IMR-90 (cell line): Measurements from ENCODE around the gene ZBTB24. TPM values are rescaled to one million over a fixed set of nuclear protein-coding genes. Genes with fewer than 3 reads are reported as not detected.

Experiments
- ATAC-seq: fragments of 200-7000 bp; cut with Tn5 transposase; 2 replicates; pipeline ENCODE4 v1.9.1; 2020; ENCODE audit warnings: low read depth, mild to moderate bottlenecking, moderate library complexity
- BruUV-seq: library from RNA; stranded (reverse); fragments of 400-500 nt; replicated peaks from 2 replicates; lab custom pipeline; 2021; lab: Mats Ljungman, UMichigan
- CTCF ChIA-PET: fragments of 300-600 bp; formaldehyde crosslinking; extraction: SDS; loops from one replicate; lab custom pipeline; 2021; ENCODE audit warnings: antibody characterized with exemption; lab: Yijun Ruan, JAX
- POLR2A ChIA-PET: fragments of 300-600 bp; sonication (Branson Sonifier 250); formaldehyde crosslinking; loops from one replicate; lab custom pipeline; 2022; ENCODE audit warnings: antibody characterized with exemption; ENCODE audit not compliant: unreplicated experiment; lab: Charles Lee
- DNase-seq: peaks from one replicate; pipeline ENCODE4 v3.0.0; 2013
- H2AFZ ChIP-seq: replicated peaks from 2 replicates; pipeline ENCODE3; 2013; ENCODE audit warnings: low read length, mild to moderate bottlenecking; ENCODE audit not compliant: poor library complexity
- H2AK5ac ChIP-seq: 2 replicates; pipeline ENCODE4 v1.6.1; 2013; ENCODE audit warnings: low read depth, low read length, inconsistent platforms
- H2AK9ac ChIP-seq: replicated peaks from 2 replicates; pipeline ENCODE3; 2013; ENCODE audit warnings: mild to moderate bottlenecking, low read depth, low read length, moderate library complexity; ENCODE audit not compliant: poor library complexity
- H2BK120ac ChIP-seq: 2 replicates; pipeline ENCODE4 v1.6.1; 2013; ENCODE audit warnings: low read depth, low read length, inconsistent platforms
- H2BK15ac ChIP-seq: 3 replicates; pipeline ENCODE4 v1.6.1; 2013; ENCODE audit warnings: low read depth, low read length, inconsistent platforms
- H2BK20ac ChIP-seq: 2 replicates; pipeline ENCODE4 v1.6.1; 2013; ENCODE audit warnings: low read depth, mild to moderate bottlenecking, inconsistent platforms, low read length, moderate library complexity
- H2BK5ac ChIP-seq: 2 replicates; pipeline ENCODE4 v1.6.1; 2013; ENCODE audit warnings: mild to moderate bottlenecking, low read depth, low read length, inconsistent platforms; ENCODE audit not compliant: poor library complexity, severe bottlenecking
- H3K14ac ChIP-seq: replicated peaks from 2 replicates; pipeline ENCODE4 v1.6.1; 2013; ENCODE audit warnings: low read depth, low read length, inconsistent platforms
- H3K18ac ChIP-seq: 2 replicates; pipeline ENCODE4 v1.6.1; 2013; ENCODE audit warnings: low read depth, low read length, control low read depth
- H3K23ac ChIP-seq: 2 replicates; pipeline ENCODE4 v1.6.1; 2013; ENCODE audit warnings: low read depth, low read length, inconsistent platforms
- H3K27ac ChIP-seq: 2 replicates; pipeline ENCODE4 v1.5.1; 2013; ENCODE audit warnings: mild to moderate bottlenecking, control low read depth, low read length; ENCODE audit not compliant: insufficient read depth
- H3K27me3 ChIP-seq: 2 replicates; pipeline ENCODE4 v1.6.1; 2013; ENCODE audit warnings: low read length; ENCODE audit not compliant: control insufficient read depth, insufficient read depth
- H3K36me3 ChIP-seq: 2 replicates; pipeline ENCODE4 v1.6.1; 2013; ENCODE audit warnings: low read length, mixed read lengths; ENCODE audit not compliant: control insufficient read depth, insufficient read depth
- H3K4ac ChIP-seq: 2 replicates; pipeline ENCODE4 v1.6.1; 2013; ENCODE audit warnings: low read depth, low read length, inconsistent platforms
- H3K4me1 ChIP-seq: 2 replicates; pipeline ENCODE4 v1.6.1; 2013; ENCODE audit warnings: low read length, mixed read lengths; ENCODE audit not compliant: control insufficient read depth, insufficient read depth
- H3K4me2 ChIP-seq: 2 replicates; pipeline ENCODE4 v1.6.1; 2013; ENCODE audit warnings: low read depth, mild to moderate bottlenecking, control low read depth, low read length, moderate library complexity
- H3K4me3 ChIP-seq: 2 replicates; pipeline ENCODE4 v1.5.1; 2013; ENCODE audit warnings: low read depth, mild to moderate bottlenecking, control low read depth, low read length, moderate library complexity; ENCODE audit not compliant: insufficient read depth
- H3K56ac ChIP-seq: 2 replicates; pipeline ENCODE4 v1.6.1; 2013; ENCODE audit warnings: low read length, inconsistent platforms; ENCODE audit not compliant: insufficient read depth; ENCODE audit errors: extremely low read depth
- H3K79me1 ChIP-seq, 2 experiments: 2 replicates each; pipeline ENCODE4 v1.6.1; 2013; ENCODE audit warnings: low read length in 2 of 2, inconsistent platforms in 1 of 2, low read depth in 1 of 2
- H3K9ac ChIP-seq: 2 replicates; pipeline ENCODE4 v1.6.1; 2013; ENCODE audit warnings: low read depth, low read length, control low read depth
- H3K9me1 ChIP-seq: 2 replicates; pipeline ENCODE4 v1.6.1; 2013; ENCODE audit warnings: low read length, inconsistent platforms; ENCODE audit not compliant: insufficient read depth
- H3K9me3 ChIP-seq: 2 replicates; pipeline ENCODE4 v1.6.1; 2013; ENCODE audit warnings: low read length; ENCODE audit not compliant: control insufficient read depth, insufficient read depth
- H4K20me1 ChIP-seq: 2 replicates; pipeline ENCODE4 v1.6.1; 2013; ENCODE audit warnings: low read length, inconsistent platforms; ENCODE audit not compliant: insufficient read depth
- H4K5ac ChIP-seq: 2 replicates; pipeline ENCODE4 v1.6.1; 2013; ENCODE audit warnings: mild to moderate bottlenecking, low read depth, low read length, control low read depth
- H4K8ac ChIP-seq, 2 experiments: 2 replicates each; pipeline ENCODE4 v1.6.1; 2013; ENCODE audit warnings: low read depth in 2 of 2, low read length in 2 of 2, control low read depth in 1 of 2, inconsistent platforms in 1 of 2
- H4K91ac ChIP-seq: 2 replicates; pipeline ENCODE4 v1.6.1; 2013; ENCODE audit warnings: low read depth, low read length, inconsistent platforms; ENCODE audit not compliant: insufficient read depth
- CHD1 ChIP-seq: IDR thresholded peaks from 2 replicates; pipeline ENCODE4 v1.6.1; 2012; ENCODE audit warnings: low read depth, low read length, improper control_type of control experiment
- FOS ChIP-seq: fragments of 150-350 bp; IDR thresholded peaks from 2 replicates; pipeline ENCODE4 v1.6.1; 2016; ENCODE audit warnings: low read depth, low read length
- MAFK ChIP-seq: IDR thresholded peaks from 2 replicates; pipeline ENCODE4 v1.6.1; 2012; ENCODE audit warnings: low read depth, low read length, improper control_type of control experiment
- RCOR1 ChIP-seq: IDR thresholded peaks from 2 replicates; pipeline ENCODE4 v1.6.1; 2012; ENCODE audit warnings: mild to moderate bottlenecking, low read length, improper control_type of control experiment; ENCODE audit not compliant: insufficient replicate concordance
- WGBS, 2 experiments: methylation state at CpG; one replicate each; pipeline versions ENCODE4 v1.1.5 to v1.1.7; 2013; ENCODE audit warnings: missing lambda C conversion rate in 2 of 2; ENCODE audit not compliant: insufficient read length in 1 of 2; ENCODE audit errors: extremely low coverage in 2 of 2; 5-methylcytosine and 5-hydroxymethylcytosine counted together
- dilution Hi-C: fragments of 300-500 bp; cut with HindIII; formaldehyde crosslinking; loops from one replicate; pipeline ENCODE4 v1.14.3; 2018; ENCODE audit warnings: low sequenced_read_pairs; ENCODE audit not compliant: unreplicated experiment
- in situ Hi-C: fragments of 300-500 bp; cut with MboI; formaldehyde crosslinking; loops from 3 replicates; pipeline ENCODE4 v1.14.3; 2019; ENCODE audit warnings: low sequenced_read_pairs, inconsistent platforms, mixed read lengths
- intact Hi-C: fragments of 100-400 bp; cut with micrococcal nuclease; formaldehyde crosslinking; loops from 2 replicates; pipeline ENCODE4 v1.10.0; 2022
- polyA plus RNA-seq, 3 experiments: library from polyadenylated mRNA; depleted of rRNA; stranded (reverse); fragments of >200 nt; gene quantifications; 2 replicates each; pipeline ENCODE4 v1.2.3, GENCODE V29; 2012; ENCODE audit warnings: low replicate concordance in 1 of 3
- total RNA-seq: library from RNA; depleted of rRNA; stranded (reverse); fragments of >200 nt; gene quantifications from 2 replicates; pipeline ENCODE4 v1.2.3, GENCODE V29; 2012
- TF ChIP-seq, protein P1 (sequence below): fragments of 150-350 bp; IDR thresholded peaks from 2 replicates; pipeline ENCODE4 v1.6.1; 2016; ENCODE audit warnings: low read depth, mild to moderate bottlenecking, low read length, moderate library complexity, borderline replicate concordance
- TF ChIP-seq, protein P2 (sequence below): conservative IDR thresholded peaks from 2 replicates; pipeline ENCODE4 v1.5.1; 2012; ENCODE audit warnings: mild to moderate bottlenecking, low read depth, low read length, improper control_type of control experiment

The ZBTB24 gene
- total and polyA plus RNA-seq, 2 of the 4 experiments (the other 2 are of a cell fraction) = 2.3 to 7.9 TPM

DNA sequence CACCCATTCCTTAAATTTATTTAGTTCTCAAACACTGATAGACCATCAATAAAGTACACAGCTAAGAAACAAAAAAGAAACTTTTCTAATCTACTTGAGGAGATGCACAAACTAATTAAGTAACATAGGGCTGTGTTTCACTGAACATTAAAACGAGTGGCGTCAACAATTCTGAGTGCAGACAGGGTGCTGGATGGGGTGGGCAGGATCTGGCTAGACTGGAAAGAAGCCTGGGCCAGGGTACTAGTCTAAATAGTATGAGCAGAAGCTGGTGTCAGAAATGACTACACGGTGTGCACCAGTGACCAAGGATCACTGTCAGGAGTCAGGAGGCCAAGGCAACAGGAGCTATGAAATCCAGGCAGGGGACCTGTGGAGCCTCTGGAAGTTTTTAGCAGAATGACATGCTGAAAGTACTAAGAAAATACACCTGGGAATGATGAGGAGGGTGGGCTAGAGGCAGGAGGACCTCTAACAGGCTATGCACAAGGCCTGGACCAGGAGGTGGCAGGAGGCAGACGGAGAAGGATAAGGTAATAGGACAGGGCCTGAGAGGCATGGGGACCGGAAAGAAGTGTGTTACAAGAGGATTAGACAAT is 13.3 kb downstream of the ZBTB24 start:
- no peak overlapping the region for H2BK20ac ChIP-seq
- dilution Hi-C loops (no loop called here), in situ Hi-C loops (no loop called here), intact Hi-C loops (no loop called here)
- peaks cover 22 to 39% of the 10 kb centered on the region in 2 experiments for H3K79me1 ChIP-seq
- H2AK9ac ChIP-seq = no peak overlapping the region
- CTCF ChIA-PET = interaction anchor here (1.3 kb wide), 1 partner anchor 10 kb away, joined by 3 read pairs; no protein-coding TSS in a partner anchor
- no peak overlapping the region for H2AK5ac ChIP-seq
- no peak overlapping the region for H3K9ac ChIP-seq
- BruUV-seq = no TSS peak
- POLR2A ChIA-PET = no interaction called here
- H2BK120ac ChIP-seq = no peak overlapping the region
- WGBS, 2 experiments = 100% methylated on average over 1 of the region's 5 CpGs; no CpG with 5 or more reads in 1 of the 2 experiments
- H3K36me3 ChIP-seq = peaks cover 52% of the 10 kb centered on the region
- no peak overlapping the region for H3K27ac ChIP-seq
- no peak overlapping the region for H3K56ac ChIP-seq
- H3K27me3 ChIP-seq = no peaks in the 10 kb centered on the region
- no peak overlapping the region for H4K5ac ChIP-seq
- no peaks in the 10 kb centered on the region; the same call in 1 of the 2 replicates for H4K20me1 ChIP-seq
- DNase-seq (no peak), ATAC-seq (no peak)
- TF ChIP-seq CHD1 (no peak), FOS (no peak), MAFK (no peak), RCOR1 (no peak)
- TF ChIP-seq, protein P1, sequence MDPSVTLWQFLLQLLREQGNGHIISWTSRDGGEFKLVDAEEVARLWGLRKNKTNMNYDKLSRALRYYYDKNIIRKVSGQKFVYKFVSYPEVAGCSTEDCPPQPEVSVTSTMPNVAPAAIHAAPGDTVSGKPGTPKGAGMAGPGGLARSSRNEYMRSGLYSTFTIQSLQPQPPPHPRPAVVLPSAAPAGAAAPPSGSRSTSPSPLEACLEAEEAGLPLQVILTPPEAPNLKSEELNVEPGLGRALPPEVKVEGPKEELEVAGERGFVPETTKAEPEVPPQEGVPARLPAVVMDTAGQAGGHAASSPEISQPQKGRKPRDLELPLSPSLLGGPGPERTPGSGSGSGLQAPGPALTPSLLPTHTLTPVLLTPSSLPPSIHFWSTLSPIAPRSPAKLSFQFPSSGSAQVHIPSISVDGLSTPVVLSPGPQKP = no peak
- TF ChIP-seq, protein P2, sequence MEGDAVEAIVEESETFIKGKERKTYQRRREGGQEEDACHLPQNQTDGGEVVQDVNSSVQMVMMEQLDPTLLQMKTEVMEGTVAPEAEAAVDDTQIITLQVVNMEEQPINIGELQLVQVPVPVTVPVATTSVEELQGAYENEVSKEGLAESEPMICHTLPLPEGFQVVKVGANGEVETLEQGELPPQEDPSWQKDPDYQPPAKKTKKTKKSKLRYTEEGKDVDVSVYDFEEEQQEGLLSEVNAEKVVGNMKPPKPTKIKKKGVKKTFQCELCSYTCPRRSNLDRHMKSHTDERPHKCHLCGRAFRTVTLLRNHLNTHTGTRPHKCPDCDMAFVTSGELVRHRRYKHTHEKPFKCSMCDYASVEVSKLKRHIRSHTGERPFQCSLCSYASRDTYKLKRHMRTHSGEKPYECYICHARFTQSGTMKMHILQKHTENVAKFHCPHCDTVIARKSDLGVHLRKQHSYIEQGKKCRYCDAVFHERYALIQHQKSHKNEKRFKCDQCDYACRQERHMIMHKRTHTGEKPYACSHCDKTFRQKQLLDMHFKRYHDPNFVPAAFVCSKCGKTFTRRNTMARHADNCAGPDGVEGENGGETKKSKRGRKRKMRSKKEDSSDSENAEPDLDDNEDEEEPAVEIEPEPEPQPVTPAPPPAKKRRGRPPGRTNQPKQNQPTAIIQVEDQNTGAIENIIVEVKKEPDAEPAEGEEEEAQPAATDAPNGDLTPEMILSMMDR = no peak
- no peaks in the 10 kb centered on the region for H3K9me3 ChIP-seq
- H2BK15ac ChIP-seq = no peak overlapping the region
- no peak overlapping the region for H3K4me2 ChIP-seq
- H3K23ac ChIP-seq = no peak overlapping the region
- no peak overlapping the region for H2AFZ ChIP-seq
- H3K18ac ChIP-seq = no peak overlapping the region
- no peak overlapping the region for H4K91ac ChIP-seq
- H2BK5ac ChIP-seq = no peak overlapping the region
- no peak overlapping the region for H3K4me3 ChIP-seq
- peaks cover 14% of the 10 kb centered on the region for H3K9me1 ChIP-seq
- peaks cover 5% of the 10 kb centered on the region for H3K4me1 ChIP-seq
- H4K8ac ChIP-seq = no peak overlapping the region
- no peak overlapping the region for H3K4ac ChIP-seq
- H3K14ac ChIP-seq = no peak overlapping the region
